ENCODE results near the gene NEK11. TPM values are rescaled to one million over a fixed set of nuclear protein-coding genes. Genes with fewer than 3 reads are reported as not detected.

Gene NEK11
- polyA plus RNA-seq, 1 donor (not counting 4 experiments of a cell fraction or from before 2014, with no cell fraction given), result 9.4 TPM

DNA sequence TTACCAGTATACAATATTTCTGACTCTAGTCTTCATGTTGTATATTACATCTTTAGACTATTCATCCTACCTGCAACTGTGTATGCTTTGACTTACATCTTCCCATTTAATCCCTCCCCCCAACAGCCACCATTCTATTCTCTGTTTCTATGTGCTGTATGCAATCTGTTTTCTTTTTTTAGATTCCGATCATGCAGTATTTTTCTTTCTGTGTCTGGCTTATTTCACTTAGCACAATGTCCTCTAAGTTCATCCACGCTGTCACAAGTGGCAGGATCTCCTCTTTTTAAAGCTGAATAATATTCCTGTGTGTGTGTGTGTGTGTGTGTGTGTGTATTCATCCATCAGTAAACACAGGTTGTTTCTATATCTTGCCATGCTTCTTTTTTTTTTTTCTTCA lies 288.5 kb downstream of the NEK11 start:
- Histone ChIP-seq H3K27ac (ENCODE audit: control insufficient read depth, insufficient read depth, low read length) (no peak overlapping the region), H2AFZ (ENCODE audit: control insufficient read depth, low read length) (no peak overlapping the region), H3K4me3 (ENCODE audit: control insufficient read depth in 2 of 3, extremely low read depth in 1 of 3, insufficient read depth in 2 of 3, low read depth in 1 of 3, low read length in 3 of 3) (no peak overlapping the region), H3K9ac (ENCODE audit: control insufficient read depth, extremely low read depth, insufficient read depth, low read length) (no peak overlapping the region), H3K36me3 (ENCODE audit: control insufficient read depth in 2 of 2, extremely low read depth in 1 of 2, insufficient read depth in 2 of 2, low read length in 2 of 2) (no peaks in the 10 kb centered on the region), H4K20me1 (ENCODE audit: control insufficient read depth, extremely low read depth, insufficient read depth, low read length) (no peaks in the 10 kb centered on the region), H3K27me3 (ENCODE audit: control insufficient read depth, extremely low read depth, insufficient read depth, low read length) (no peaks in the 10 kb centered on the region), H3K9me3 (ENCODE audit: control insufficient read depth, low read depth, low read length) (no peaks in the 10 kb centered on the region), H3K9me1 (ENCODE audit: control insufficient read depth, extremely low read depth, insufficient read depth, low read length) (no peaks in the 10 kb centered on the region), H3K4me2 (ENCODE audit: control insufficient read depth, extremely low read depth, insufficient read depth, low read depth, low read length) (no peak overlapping the region), H3K4me1 (ENCODE audit: control insufficient read depth, extremely low read depth, insufficient read depth, low read length) (no peaks in the 10 kb centered on the region), H3K79me2 (ENCODE audit: control insufficient read depth, insufficient read depth, low read length) (no peaks in the 10 kb centered on the region)
- no peak for DNase-seq (ENCODE audit: low read depth, low spot score)
- dilution Hi-C loops (cut with MboI; ENCODE audit: extremely low pct_ligation_motif_present, low sequenced_read_pairs), result no loop called here
- no peak for TF ChIP-seq EZH2 (IDR thresholded peaks at IDR 0.05; ENCODE audit: low read length)
- no peak for TF ChIP-seq CTCF (optimal IDR thresholded peaks at IDR 0.05 in 1 of 3, IDR thresholded peaks at IDR 0.05 in 1 of 3, conservative IDR thresholded peaks at IDR 0.05 in 1 of 3; ENCODE audit: extremely low read depth in 1 of 3, insufficient read depth in 2 of 3, low read length in 3 of 3)
- no peak for FAIRE-seq

- Histone ChIP-seq H3K4me2 (ENCODE audit: control insufficient read depth, extremely low read depth, insufficient read depth, low read depth, low read length) (no peak overlapping the region), H3K9ac (ENCODE audit: control insufficient read depth, extremely low read depth, insufficient read depth, low read length) (no peak overlapping the region), H4K20me1 (ENCODE audit: control insufficient read depth, extremely low read depth, insufficient read depth, low read length) (no peaks in the 10 kb centered on the region), H3K9me3 (ENCODE audit: control insufficient read depth, low read depth, low read length) (no peaks in the 10 kb centered on the region), H3K79me2 (ENCODE audit: control insufficient read depth, insufficient read depth, low read length) (no peaks in the 10 kb centered on the region), H2AFZ (ENCODE audit: control insufficient read depth, low read length) (no peak overlapping the region), H3K4me3 (ENCODE audit: control insufficient read depth in 2 of 3, extremely low read depth in 1 of 3, insufficient read depth in 2 of 3, low read depth in 1 of 3, low read length in 3 of 3) (no peak overlapping the region), H3K9me1 (ENCODE audit: control insufficient read depth, extremely low read depth, insufficient read depth, low read length) (no peaks in the 10 kb centered on the region), H3K36me3 (ENCODE audit: control insufficient read depth in 2 of 2, extremely low read depth in 1 of 2, insufficient read depth in 2 of 2, low read length in 2 of 2) (no peaks in the 10 kb centered on the region), H3K4me1 (ENCODE audit: control insufficient read depth, extremely low read depth, insufficient read depth, low read length) (no peaks in the 10 kb centered on the region), H3K27ac (ENCODE audit: control insufficient read depth, insufficient read depth, low read length) (no peak overlapping the region), H3K27me3 (ENCODE audit: control insufficient read depth, extremely low read depth, insufficient read depth, low read length) (no peaks in the 10 kb centered on the region)
- FAIRE-seq, result no peak
- dilution Hi-C loops (cut with MboI; ENCODE audit: extremely low pct_ligation_motif_present, low sequenced_read_pairs), result no loop called here
- no peak for TF ChIP-seq CTCF (optimal IDR thresholded peaks at IDR 0.05 in 1 of 3, IDR thresholded peaks at IDR 0.05 in 1 of 3, conservative IDR thresholded peaks at IDR 0.05 in 1 of 3; ENCODE audit: extremely low read depth in 1 of 3, insufficient read depth in 2 of 3, low read length in 3 of 3)
- TF ChIP-seq EZH2 (IDR thresholded peaks at IDR 0.05; ENCODE audit: low read length), result no peak
- no peak for DNase-seq (ENCODE audit: low read depth, low spot score)
These were observed 291.0 kb downstream of the NEK11 start for GRCh38 chr3:131317667-131318066.

Data from keratinocyte (primary cell).